GM10248 (cell line): ENCODE results near the gene NECAB3.

Source experiments
- CTCF ChIA-PET: fragments of 300-600 bp; sonication (Branson Sonifier 250); formaldehyde crosslinking; extraction: SDS; loops from one replicate; lab custom pipeline; 2021; ENCODE audit warnings: antibody characterized with exemption; lab: Yijun Ruan, JAX
- POLR2A ChIA-PET: fragments of 350-650 bp; sonication (Branson Sonifier 250); formaldehyde crosslinking; extraction: SDS; loops from one replicate; lab custom pipeline; 2020; ENCODE audit warnings: antibody characterized with exemption; lab: Yijun Ruan, JAX
- DNase-seq: peaks from one replicate; pipeline ENCODE4 v3.0.0; 2012; ENCODE audit errors: extremely low spot score
- TF ChIP-seq, protein P1 (sequence below): IDR thresholded peaks from 2 replicates; pipeline ENCODE4 v1.5.1; 2012; ENCODE audit warnings: mild to moderate bottlenecking, low read depth; ENCODE audit errors: extremely low read depth, missing control alignments, control extremely low read depth

The NECAB3 gene

DNA sequence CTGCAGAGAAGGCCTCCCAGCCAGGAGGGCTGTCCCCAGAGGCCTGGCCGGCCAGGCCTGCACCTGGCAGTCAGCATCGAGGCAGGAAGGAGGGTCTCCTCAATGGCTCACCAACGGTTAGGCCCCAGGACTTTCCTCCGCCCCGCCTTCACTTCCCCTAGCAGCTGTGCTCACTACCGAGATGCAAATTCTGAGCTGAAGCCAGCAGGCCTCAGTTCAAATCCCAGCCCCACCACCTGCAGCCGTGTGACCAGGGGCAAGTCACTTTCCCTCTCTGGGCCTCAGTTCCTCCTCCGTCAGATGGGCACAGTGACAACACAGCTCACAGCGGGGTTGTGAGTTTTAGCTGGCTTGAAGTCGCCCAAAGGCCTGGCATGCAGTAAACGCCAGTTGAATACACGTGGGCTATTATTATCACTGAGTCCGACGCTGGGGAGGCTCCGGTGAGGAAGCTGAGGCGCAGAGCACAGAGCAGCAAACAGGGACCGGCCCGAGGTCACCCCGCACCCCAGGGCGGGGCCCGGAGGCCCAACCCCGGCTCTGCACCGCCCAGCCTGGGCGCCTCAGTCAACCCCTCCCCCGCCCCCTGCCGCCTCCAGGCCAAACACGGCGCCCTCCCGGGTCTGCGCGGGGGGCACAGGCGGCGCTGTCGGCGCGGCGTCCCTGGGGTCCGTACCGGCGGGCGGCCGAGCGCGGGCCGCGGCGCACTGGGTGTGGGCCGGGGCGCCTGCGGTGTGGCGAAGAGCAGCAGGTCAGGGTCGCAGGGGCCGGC lies 11.3 kb upstream of the NECAB3 start:
- ChIA-PET CTCF (interaction anchor here (0.9 to 2.4 kb wide), 8 partner anchors 10 to 107 kb away, joined by 3 to 22 read pairs (median 4); partner anchors contain the start of gene ACTL10), POLR2A (interaction anchor here (0.5 to 1.3 kb wide), 3 partner anchors 19 to 427 kb away, joined by 3 to 6 read pairs (median 3); partner anchors contain the start of gene ACTL10)
- DNase-seq, result peak; percentile 78
- TF ChIP-seq, protein P1, sequence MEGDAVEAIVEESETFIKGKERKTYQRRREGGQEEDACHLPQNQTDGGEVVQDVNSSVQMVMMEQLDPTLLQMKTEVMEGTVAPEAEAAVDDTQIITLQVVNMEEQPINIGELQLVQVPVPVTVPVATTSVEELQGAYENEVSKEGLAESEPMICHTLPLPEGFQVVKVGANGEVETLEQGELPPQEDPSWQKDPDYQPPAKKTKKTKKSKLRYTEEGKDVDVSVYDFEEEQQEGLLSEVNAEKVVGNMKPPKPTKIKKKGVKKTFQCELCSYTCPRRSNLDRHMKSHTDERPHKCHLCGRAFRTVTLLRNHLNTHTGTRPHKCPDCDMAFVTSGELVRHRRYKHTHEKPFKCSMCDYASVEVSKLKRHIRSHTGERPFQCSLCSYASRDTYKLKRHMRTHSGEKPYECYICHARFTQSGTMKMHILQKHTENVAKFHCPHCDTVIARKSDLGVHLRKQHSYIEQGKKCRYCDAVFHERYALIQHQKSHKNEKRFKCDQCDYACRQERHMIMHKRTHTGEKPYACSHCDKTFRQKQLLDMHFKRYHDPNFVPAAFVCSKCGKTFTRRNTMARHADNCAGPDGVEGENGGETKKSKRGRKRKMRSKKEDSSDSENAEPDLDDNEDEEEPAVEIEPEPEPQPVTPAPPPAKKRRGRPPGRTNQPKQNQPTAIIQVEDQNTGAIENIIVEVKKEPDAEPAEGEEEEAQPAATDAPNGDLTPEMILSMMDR, result no peak

DNA sequence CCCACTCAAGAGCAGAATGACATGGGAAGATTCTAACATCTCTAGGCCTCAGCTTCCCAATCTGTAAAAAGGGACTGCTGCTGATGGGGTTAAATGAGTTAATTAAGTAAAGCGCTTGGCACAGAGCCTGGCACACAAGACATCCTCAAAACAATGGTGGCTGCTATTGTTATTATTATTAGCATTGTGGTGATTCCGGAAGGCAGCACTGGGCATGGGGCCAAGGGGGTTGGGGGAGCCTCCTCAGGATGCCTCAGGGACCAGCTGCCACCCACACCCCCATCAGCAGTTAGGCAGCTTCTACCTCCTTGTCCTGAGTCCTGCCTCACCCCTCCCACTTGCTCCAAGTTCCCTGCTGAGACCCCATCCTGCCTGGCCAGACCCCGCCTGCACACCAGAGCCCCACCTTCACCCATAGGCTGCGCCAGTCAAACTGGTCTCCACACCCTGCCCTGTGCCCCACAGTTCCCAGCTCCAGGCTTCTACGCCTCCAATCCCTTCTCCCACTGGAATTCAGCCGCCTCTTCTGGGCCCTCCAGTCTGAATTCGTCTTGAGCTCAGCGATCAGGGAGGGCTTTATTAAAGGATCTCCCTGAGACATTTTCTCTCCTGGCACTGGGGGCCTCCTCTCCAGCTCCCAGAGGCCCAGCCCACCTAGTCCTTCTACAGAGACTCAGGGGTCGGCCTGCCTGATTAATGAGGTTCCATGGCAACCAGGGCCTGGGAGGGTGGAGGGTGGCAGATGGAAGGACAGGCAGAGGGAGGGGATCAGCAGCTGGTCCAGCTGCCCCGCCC lies 10.5 kb upstream of the NECAB3 start:
- TF ChIP-seq, protein P1, result no peak
- POLR2A ChIA-PET, result interaction anchor here (0.6 to 1.3 kb wide), 2 partner anchors 18 to 22 kb away, joined by 3 read pairs; partner anchors contain the start of gene ACTL10
- no peak for DNase-seq
- CTCF ChIA-PET, result interaction anchor here (0.9 to 2.4 kb wide), 8 partner anchors 10 to 107 kb away, joined by 3 to 22 read pairs (median 4); partner anchors contain the start of gene ACTL10

DNA sequence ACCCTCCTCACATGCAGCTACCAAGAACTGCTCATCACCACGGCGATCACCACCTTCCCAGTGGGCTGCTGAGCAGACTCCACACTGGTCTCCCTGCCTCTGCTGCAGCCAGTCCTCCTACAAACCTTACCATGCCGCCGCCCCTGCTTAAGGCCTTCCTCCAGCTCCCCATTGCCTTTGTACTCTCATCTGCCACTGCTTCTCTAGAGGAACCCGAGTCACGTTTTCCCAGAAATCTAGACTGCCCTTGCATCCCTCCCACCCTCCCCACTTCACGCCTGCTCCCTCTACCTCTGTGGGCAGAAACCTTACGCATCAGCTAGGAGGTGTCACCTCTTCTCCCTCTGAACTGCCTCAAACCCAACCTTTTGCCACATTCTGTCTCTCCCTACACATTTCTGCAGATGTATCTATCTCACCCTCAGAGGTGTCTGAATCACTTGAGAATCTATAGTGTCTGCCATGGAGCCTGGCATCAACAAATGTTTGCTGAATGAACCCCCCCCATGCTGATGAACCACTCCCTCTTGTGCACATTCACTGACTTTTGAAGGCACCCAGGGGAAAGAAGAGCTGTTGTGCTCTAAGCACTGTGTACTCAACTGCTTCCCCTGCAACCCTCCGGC lies 7.6 kb upstream of the NECAB3 start:
- TF ChIP-seq, protein P1, result no peak
- DNase-seq, result no peak
- ChIA-PET POLR2A (interaction anchor here (0.6 kb wide), 1 partner anchor 516 kb away, joined by 3 read pairs; no protein-coding TSS in a partner anchor), CTCF (interaction anchor here (1.1 to 5.2 kb wide), 3 partner anchors 11 to 27 kb away, joined by 4 to 61 read pairs (median 9); partner anchors contain the start of gene ACTL10)

DNA sequence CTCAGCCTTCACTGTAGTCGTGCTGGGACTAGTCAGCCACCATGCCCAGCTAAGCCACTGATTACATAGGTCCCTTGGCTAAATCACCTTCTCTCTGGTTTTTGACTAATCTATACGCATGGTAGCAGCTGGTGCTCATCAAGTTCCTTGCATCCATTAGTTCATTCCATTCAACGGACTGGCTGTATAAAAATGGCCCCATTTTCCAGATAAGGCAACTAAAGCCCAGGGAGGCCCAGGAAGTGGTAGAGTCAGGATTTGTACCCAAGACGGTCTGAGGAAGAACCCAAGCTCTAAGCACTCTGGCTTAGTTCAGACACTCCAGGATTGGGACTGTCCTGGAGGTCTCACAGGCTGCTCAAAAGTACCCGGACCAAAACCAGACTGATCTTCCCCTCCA lies 7.1 kb upstream of the NECAB3 start:
- DNase-seq, result no peak
- ChIA-PET POLR2A (no interaction called here), CTCF (interaction anchor here (1.1 to 5.2 kb wide), 3 partner anchors 10 to 27 kb away, joined by 4 to 61 read pairs (median 9); partner anchors contain the start of gene ACTL10)
- TF ChIP-seq, protein P1, result no peak

DNA sequence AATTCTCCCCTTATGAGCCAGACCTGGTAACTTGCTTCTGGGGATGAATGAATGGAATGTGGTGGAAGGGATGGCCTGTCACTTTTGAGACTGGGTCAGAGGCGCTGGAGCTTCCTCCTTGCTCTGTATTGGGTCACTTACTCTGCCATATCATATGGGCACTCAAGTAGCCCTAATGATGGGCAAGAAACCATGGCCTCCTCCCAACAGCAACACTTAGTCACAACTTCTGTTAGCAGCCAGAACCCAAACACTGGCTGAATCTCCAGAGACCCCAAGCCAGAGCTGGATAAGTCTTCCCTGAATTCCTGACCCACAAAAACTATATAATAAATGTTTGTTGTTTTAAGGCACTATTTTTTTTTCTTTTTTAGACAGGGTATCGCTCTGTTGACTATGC lies 6.5 kb upstream of the NECAB3 start:
- POLR2A ChIA-PET, result interaction anchor here (1.5 kb wide), 1 partner anchor 14 kb away, joined by 5 read pairs; the partner anchor contains the start of gene ACTL10
- no peak for DNase-seq
- TF ChIP-seq, protein P1, result no peak
- CTCF ChIA-PET, result interaction anchor here (1.1 to 5.2 kb wide), 4 partner anchors 10 to 36 kb away, joined by 3 to 61 read pairs (median 6); partner anchors contain the start of gene ACTL10
